Measurements from ENCODE around the gene GNG2.

GRCh38 chr14:51852541-51852940, 7.9 kb upstream of the GNG2 start:
- TF ChIP-seq, protein P1, sequence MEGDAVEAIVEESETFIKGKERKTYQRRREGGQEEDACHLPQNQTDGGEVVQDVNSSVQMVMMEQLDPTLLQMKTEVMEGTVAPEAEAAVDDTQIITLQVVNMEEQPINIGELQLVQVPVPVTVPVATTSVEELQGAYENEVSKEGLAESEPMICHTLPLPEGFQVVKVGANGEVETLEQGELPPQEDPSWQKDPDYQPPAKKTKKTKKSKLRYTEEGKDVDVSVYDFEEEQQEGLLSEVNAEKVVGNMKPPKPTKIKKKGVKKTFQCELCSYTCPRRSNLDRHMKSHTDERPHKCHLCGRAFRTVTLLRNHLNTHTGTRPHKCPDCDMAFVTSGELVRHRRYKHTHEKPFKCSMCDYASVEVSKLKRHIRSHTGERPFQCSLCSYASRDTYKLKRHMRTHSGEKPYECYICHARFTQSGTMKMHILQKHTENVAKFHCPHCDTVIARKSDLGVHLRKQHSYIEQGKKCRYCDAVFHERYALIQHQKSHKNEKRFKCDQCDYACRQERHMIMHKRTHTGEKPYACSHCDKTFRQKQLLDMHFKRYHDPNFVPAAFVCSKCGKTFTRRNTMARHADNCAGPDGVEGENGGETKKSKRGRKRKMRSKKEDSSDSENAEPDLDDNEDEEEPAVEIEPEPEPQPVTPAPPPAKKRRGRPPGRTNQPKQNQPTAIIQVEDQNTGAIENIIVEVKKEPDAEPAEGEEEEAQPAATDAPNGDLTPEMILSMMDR (conservative IDR thresholded peaks at IDR 0.05), result no peak
- TF ChIP-seq EZH2 (IDR thresholded peaks at IDR 0.05; ENCODE audit: low read depth), result no peak

All from PC-9 (cell line).